Trophoblast cell (in vitro differentiated cells and primary cell): ENCODE results near the gene MAGI1.
A peak's percentile ranks its signal among the peaks of the same experiment; 100 is the strongest.

Experiments
- DNase-seq, 2 donors: peaks; one replicate each; pipeline ENCODE4 v3.0.0-alpha.2; 2016
- H2AFZ ChIP-seq: 2 replicates; pipeline ENCODE4 v1.6.1; 2013; ENCODE audit warnings: low read length, moderate library complexity, mild to moderate bottlenecking; ENCODE audit not compliant: insufficient read depth, poor library complexity
- H2AK5ac ChIP-seq: 2 replicates; pipeline ENCODE4 v1.6.1; 2013; ENCODE audit warnings: mild to moderate bottlenecking, low read length
- H2BK120ac ChIP-seq: 2 replicates; pipeline ENCODE4 v1.6.1; 2013; ENCODE audit warnings: low read length, mild to moderate bottlenecking, moderate library complexity; ENCODE audit not compliant: insufficient read depth, poor library complexity
- H2BK12ac ChIP-seq: 2 replicates; pipeline ENCODE4 v1.6.1; 2013; ENCODE audit warnings: mild to moderate bottlenecking, low read length, moderate library complexity
- H2BK5ac ChIP-seq: 2 replicates; pipeline ENCODE4 v1.6.1; 2013; ENCODE audit warnings: low read length, low read depth, moderate library complexity, mild to moderate bottlenecking; ENCODE audit not compliant: poor library complexity
- H3K14ac ChIP-seq: 2 replicates; pipeline ENCODE4 v1.6.1; 2013; ENCODE audit warnings: mild to moderate bottlenecking, low read length
- H3K18ac ChIP-seq: 2 replicates; pipeline ENCODE4 v1.6.1; 2013; ENCODE audit warnings: mild to moderate bottlenecking, low read length
- H3K23ac ChIP-seq: 2 replicates; pipeline ENCODE4 v1.6.1; 2013; ENCODE audit warnings: low read length
- H3K27ac ChIP-seq: 2 replicates; pipeline ENCODE4 v1.5.1; 2013; ENCODE audit warnings: low read depth, mild to moderate bottlenecking, inconsistent platforms, low read length, moderate library complexity
- H3K27me3 ChIP-seq: 2 replicates; pipeline ENCODE4 v1.6.1; 2013; ENCODE audit warnings: inconsistent platforms, mild to moderate bottlenecking, low read length, moderate library complexity; ENCODE audit not compliant: insufficient read depth
- H3K36me3 ChIP-seq, 2 experiments: 1 replicate in 1 of 2; 2 replicates in 1 of 2; pipeline ENCODE4 v1.6.1; 2013; ENCODE audit warnings: low read length in 2 of 2, mild to moderate bottlenecking in 2 of 2, moderate library complexity in 1 of 2; ENCODE audit not compliant: insufficient read depth in 2 of 2, control insufficient read depth in 1 of 2
- H3K4ac ChIP-seq: 2 replicates; pipeline ENCODE4 v1.6.1; 2013; ENCODE audit warnings: low read depth, mild to moderate bottlenecking, low read length, moderate library complexity
- H3K4me1 ChIP-seq, 2 experiments: 1 replicate in 1 of 2; 2 replicates in 1 of 2; pipeline ENCODE4 v1.6.1; 2013; ENCODE audit warnings: low read length in 2 of 2, mild to moderate bottlenecking in 2 of 2, moderate library complexity in 1 of 2; ENCODE audit not compliant: insufficient read depth in 2 of 2, control insufficient read depth in 1 of 2
- H3K4me2 ChIP-seq: 2 replicates; pipeline ENCODE4 v1.6.1; 2013; ENCODE audit warnings: inconsistent platforms, mild to moderate bottlenecking, low read length, moderate library complexity
- H3K4me3 ChIP-seq: 2 replicates; pipeline ENCODE4 v1.5.1; 2013; ENCODE audit warnings: mild to moderate bottlenecking, low read depth, low read length, inconsistent platforms
- H3K79me1 ChIP-seq: one replicate; pipeline ENCODE4 v1.6.1; 2013; ENCODE audit warnings: low read length
- H3K79me2 ChIP-seq: 2 replicates; pipeline ENCODE4 v1.6.1; 2013; ENCODE audit warnings: low read length, mild to moderate bottlenecking; ENCODE audit not compliant: control insufficient read depth, insufficient read depth, poor library complexity
- H3K9ac ChIP-seq: 2 replicates; pipeline ENCODE4 v1.6.1; 2013; ENCODE audit warnings: mild to moderate bottlenecking, low read length
- H3K9me3 ChIP-seq: 2 replicates; pipeline ENCODE4 v1.6.1; 2013; ENCODE audit warnings: low read depth, mild to moderate bottlenecking, control low read depth, inconsistent platforms, low read length; ENCODE audit not compliant: insufficient read depth
- H4K12ac ChIP-seq: 2 replicates; pipeline ENCODE4 v1.6.1; 2013; ENCODE audit warnings: low read depth, mild to moderate bottlenecking, low read length, moderate library complexity
- H4K8ac ChIP-seq: 2 replicates; pipeline ENCODE4 v1.6.1; 2013; ENCODE audit warnings: low read depth, mild to moderate bottlenecking, low read length, moderate library complexity
- H4K91ac ChIP-seq: one replicate; pipeline ENCODE4 v1.6.1; 2013; ENCODE audit warnings: low read depth, mild to moderate bottlenecking, low read length, moderate library complexity
- WGBS: extraction: QIAGEN DNeasy Blood & Tissue Kit; methylation state at CpG from one replicate; pipeline ENCODE4 v1.1.7; 2013; ENCODE audit warnings: missing lambda C conversion rate; ENCODE audit not compliant: insufficient read length, insufficient coverage; ENCODE audit errors: extremely low coverage; 5-methylcytosine and 5-hydroxymethylcytosine counted together

The MAGI1 gene

GRCh38 chr3:65919826-65920225 lies 118.9 kb downstream of the MAGI1 start:
- no peaks in the 10 kb centered on the region for H3K79me1 ChIP-seq
- H3K4ac ChIP-seq = no peak overlapping the region
- no peak overlapping the region for H3K14ac ChIP-seq
- H2BK5ac ChIP-seq = no peak overlapping the region
- no peak overlapping the region for H2AFZ ChIP-seq
- H3K4me1 ChIP-seq = no peaks in the 10 kb centered on the region
- no peak overlapping the region for H4K91ac ChIP-seq
- H3K9me3 ChIP-seq = no peaks in the 10 kb centered on the region
- no peaks in the 10 kb centered on the region for H3K27me3 ChIP-seq
- H2AK5ac ChIP-seq = no peak overlapping the region
- H2BK120ac ChIP-seq = no peak overlapping the region
- H3K27ac ChIP-seq = no peak overlapping the region
- no peak overlapping the region for H3K18ac ChIP-seq
- peak overlapping the region; percentile 44 for H3K9ac ChIP-seq
- no peak for DNase-seq
- H3K79me2 ChIP-seq = no peaks in the 10 kb centered on the region
- WGBS = no CpG with 5 or more reads among the region's 2 CpGs
- no peak overlapping the region for H4K8ac ChIP-seq
- H3K23ac ChIP-seq = no peak overlapping the region
- no peak overlapping the region for H4K12ac ChIP-seq
- no peak overlapping the region for H3K4me3 ChIP-seq
- H2BK12ac ChIP-seq = no peak overlapping the region
- no peak overlapping the region for H3K4me2 ChIP-seq
- no peaks in the 10 kb centered on the region for H3K36me3 ChIP-seq

- no peak overlapping the region for H3K23ac ChIP-seq
- no CpG with 5 or more reads among the region's 2 CpGs for WGBS
- H2BK120ac ChIP-seq = no peak overlapping the region
Observed at GRCh38 chr3:65915477-65915876, 123.2 kb downstream of the MAGI1 start.

GRCh38 chr3:65914740-65915367 lies 123.9 kb downstream of the MAGI1 start:
- H3K4me3 ChIP-seq = no peak overlapping the region
- H4K8ac ChIP-seq = no peak overlapping the region
- no peaks in the 10 kb centered on the region for H3K79me1 ChIP-seq
- no peak overlapping the region for H4K91ac ChIP-seq
- H3K4me1 ChIP-seq = no peaks in the 10 kb centered on the region
- H3K14ac ChIP-seq = no peak overlapping the region
- H3K36me3 ChIP-seq = no peaks in the 10 kb centered on the region
- no peak overlapping the region for H2AFZ ChIP-seq
- DNase-seq = peak in 1 of 2 donors; percentile 48
- H3K9ac ChIP-seq = no peak overlapping the region
- H3K79me2 ChIP-seq = no peaks in the 10 kb centered on the region
- no peak overlapping the region for H4K12ac ChIP-seq
- no peak overlapping the region for H2BK120ac ChIP-seq
- H3K9me3 ChIP-seq = no peaks in the 10 kb centered on the region
- H2BK5ac ChIP-seq = no peak overlapping the region
- H3K4me2 ChIP-seq = no peak overlapping the region
- H2AK5ac ChIP-seq = no peak overlapping the region
- no peak overlapping the region for H3K4ac ChIP-seq
- no peak overlapping the region for H3K18ac ChIP-seq
- WGBS = no CpG with 5 or more reads among the region's 3 CpGs
- no peak overlapping the region for H3K23ac ChIP-seq
- H3K27ac ChIP-seq = no peak overlapping the region
- H3K27me3 ChIP-seq = no peaks in the 10 kb centered on the region
- H2BK12ac ChIP-seq = no peak overlapping the region

More at GRCh38 chr3:65915477-65915876, 123.2 kb downstream of the MAGI1 start:
- Histone ChIP-seq H3K9ac (no peak overlapping the region), H4K91ac (no peak overlapping the region), H3K79me1 (no peaks in the 10 kb centered on the region), H2AFZ (no peak overlapping the region), H3K9me3 (no peaks in the 10 kb centered on the region), H2BK5ac (no peak overlapping the region), H3K27me3 (no peaks in the 10 kb centered on the region), H3K36me3 (no peaks in the 10 kb centered on the region), H3K18ac (no peak overlapping the region), H2BK12ac (no peak overlapping the region), H3K4me3 (no peak overlapping the region), H4K8ac (no peak overlapping the region), H3K4me2 (no peak overlapping the region), H3K4ac (no peak overlapping the region), H3K79me2 (no peaks in the 10 kb centered on the region), H4K12ac (no peak overlapping the region), H3K27ac (no peak overlapping the region), H3K14ac (no peak overlapping the region), H3K4me1 (no peaks in the 10 kb centered on the region), H2AK5ac (no peak overlapping the region)
- DNase-seq = no peak

DNA sequence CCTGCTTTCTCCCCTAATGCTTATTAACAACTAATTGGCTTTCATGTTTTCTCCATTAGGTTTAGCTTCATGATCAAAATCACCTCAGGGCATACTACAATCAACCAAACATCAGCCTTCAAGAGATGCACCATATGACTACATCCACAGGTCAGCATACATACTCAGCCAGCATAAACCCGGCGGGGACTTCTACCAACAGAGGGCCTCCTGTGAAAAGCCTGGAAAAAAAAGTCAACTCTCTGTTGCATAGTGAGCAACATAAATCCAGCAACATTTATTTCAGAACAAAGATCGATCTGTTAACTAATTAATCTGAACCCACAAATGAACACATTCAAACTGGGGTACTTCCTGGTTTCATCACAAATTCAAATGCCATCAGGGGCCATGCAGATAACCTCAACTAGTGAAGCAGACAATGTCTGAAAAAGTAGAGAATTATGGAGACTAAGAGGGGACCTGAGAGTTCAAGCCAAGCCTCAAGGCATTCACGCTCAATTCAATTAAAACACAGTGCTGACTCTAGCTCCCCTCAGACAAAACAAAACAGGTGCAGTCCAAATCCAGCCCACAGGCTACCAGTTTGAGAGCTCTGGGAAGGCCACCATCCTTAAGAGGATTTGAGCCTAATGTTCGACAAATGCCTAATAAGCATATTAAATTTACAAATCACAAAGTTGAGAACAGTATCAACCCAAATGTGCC lies 124.5 kb downstream of the MAGI1 start:
- Histone ChIP-seq H2BK12ac (no peak overlapping the region), H2BK120ac (no peak overlapping the region), H4K8ac (no peak overlapping the region), H3K79me1 (no peaks in the 10 kb centered on the region), H4K12ac (no peak overlapping the region), H3K9me3 (no peaks in the 10 kb centered on the region), H2BK5ac (no peak overlapping the region), H3K23ac (no peak overlapping the region), H4K91ac (no peak overlapping the region), H3K79me2 (no peaks in the 10 kb centered on the region), H3K14ac (no peak overlapping the region), H3K4me3 (no peak overlapping the region), H3K27me3 (no peaks in the 10 kb centered on the region), H3K27ac (no peak overlapping the region), H2AK5ac (no peak overlapping the region), H3K4me2 (no peak overlapping the region), H3K4ac (no peak overlapping the region), H3K36me3 (no peaks in the 10 kb centered on the region), H3K9ac (no peak overlapping the region), H3K18ac (no peak overlapping the region), H3K4me1 (no peaks in the 10 kb centered on the region), H2AFZ (no peak overlapping the region)
- WGBS = no CpG with 5 or more reads among the region's 5 CpGs
- no peak for DNase-seq
